Tibial nerve (tissue), 4 donors: Measurements from ENCODE around the gene DPCD.

Experiments
- EP300 ChIP-seq, 2 donors: sonication (generic); formaldehyde crosslinking; IDR thresholded peaks; one replicate each; pipeline ENCODE4 v1.6.1; 2017; ENCODE audit warnings: antibody characterized with exemption in 2 of 2, mild to moderate bottlenecking in 1 of 2
- POLR2A ChIP-seq, 2 donors: fragments of 450-650 bp; IDR thresholded peaks; one replicate each; pipeline ENCODE4 v1.6.1; 2017; ENCODE audit warnings: antibody characterized with exemption in 2 of 2, mild to moderate bottlenecking in 2 of 2, moderate library complexity in 2 of 2
- TF ChIP-seq, protein P1 (sequence below), 5 experiments: fragments of 200-600 bp in 3 of 5; fragments of 450-650 bp in 2 of 5; sonication (generic) in 3 of 5; IDR thresholded peaks; one replicate each; pipeline ENCODE4 v1.5.1; 2016 to 2019; ENCODE audit warnings: antibody characterized with exemption in 5 of 5, mild to moderate bottlenecking in 3 of 5, moderate library complexity in 2 of 5

DNA sequence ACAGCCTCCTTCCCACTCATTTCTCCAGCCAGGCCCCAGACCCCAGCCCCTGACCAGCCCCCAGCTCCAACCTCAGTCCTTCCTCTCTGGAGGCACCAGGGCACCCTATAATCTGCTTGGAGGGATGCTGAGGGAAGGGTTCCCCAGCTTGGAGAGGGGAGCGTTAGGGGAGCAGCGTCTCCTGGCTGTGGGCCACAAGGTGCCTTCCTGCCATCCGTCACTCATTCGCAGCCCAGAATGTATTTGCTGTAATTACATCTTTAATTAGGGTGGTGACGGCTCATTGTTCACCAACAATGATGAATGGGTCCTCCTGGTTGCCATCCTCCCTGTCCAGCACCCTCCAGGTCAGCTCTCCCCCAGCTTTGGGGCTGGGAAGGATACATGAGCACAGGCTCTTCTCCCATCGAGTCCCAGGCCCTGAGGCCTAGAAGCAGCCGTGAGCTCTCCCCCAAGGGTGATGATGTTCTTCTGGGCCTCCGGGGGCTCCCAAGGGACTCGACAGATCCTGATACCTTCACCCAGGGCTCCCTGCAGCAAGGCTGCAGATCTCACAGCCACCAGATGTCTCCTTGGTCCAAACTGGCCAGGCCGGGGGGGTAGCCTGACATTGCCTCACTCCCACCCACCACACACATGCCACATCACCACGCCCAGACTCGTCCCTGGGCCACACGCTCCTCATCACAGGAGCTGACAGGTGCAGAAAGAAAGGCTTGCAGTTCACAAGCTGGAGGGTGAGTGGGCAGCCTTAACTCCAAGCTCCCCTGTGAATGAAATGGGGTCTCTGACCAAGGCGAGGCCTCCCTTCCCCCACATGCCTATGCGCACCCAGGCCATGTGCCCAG is 26.8 kb upstream of the DPCD start:
- TF ChIP-seq, protein P1, sequence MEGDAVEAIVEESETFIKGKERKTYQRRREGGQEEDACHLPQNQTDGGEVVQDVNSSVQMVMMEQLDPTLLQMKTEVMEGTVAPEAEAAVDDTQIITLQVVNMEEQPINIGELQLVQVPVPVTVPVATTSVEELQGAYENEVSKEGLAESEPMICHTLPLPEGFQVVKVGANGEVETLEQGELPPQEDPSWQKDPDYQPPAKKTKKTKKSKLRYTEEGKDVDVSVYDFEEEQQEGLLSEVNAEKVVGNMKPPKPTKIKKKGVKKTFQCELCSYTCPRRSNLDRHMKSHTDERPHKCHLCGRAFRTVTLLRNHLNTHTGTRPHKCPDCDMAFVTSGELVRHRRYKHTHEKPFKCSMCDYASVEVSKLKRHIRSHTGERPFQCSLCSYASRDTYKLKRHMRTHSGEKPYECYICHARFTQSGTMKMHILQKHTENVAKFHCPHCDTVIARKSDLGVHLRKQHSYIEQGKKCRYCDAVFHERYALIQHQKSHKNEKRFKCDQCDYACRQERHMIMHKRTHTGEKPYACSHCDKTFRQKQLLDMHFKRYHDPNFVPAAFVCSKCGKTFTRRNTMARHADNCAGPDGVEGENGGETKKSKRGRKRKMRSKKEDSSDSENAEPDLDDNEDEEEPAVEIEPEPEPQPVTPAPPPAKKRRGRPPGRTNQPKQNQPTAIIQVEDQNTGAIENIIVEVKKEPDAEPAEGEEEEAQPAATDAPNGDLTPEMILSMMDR (IDR thresholded peaks at IDR 0.05), result no peak
- TF ChIP-seq POLR2A (IDR thresholded peaks at IDR 0.05), result no peak
- TF ChIP-seq EP300 (IDR thresholded peaks at IDR 0.05), result no peak
